ENCODE measurements around the gene AOC2.

The AOC2 gene

GRCh38 chr17:42804918-42805367, 39.4 kb upstream of the AOC2 start:
- H3K9me3 ChIP-seq: no peaks in the 10 kb centered on the region
- TF ChIP-seq CTCF (IDR thresholded peaks at IDR 0.05): no peak
- no peak overlapping the region for H3K27ac ChIP-seq
- no peaks in the 10 kb centered on the region for H3K4me1 ChIP-seq (ENCODE audit: control insufficient read depth in 1 of 2, insufficient read depth in 1 of 2, low read depth in 1 of 2, low read length in 1 of 2)
- H3K27me3 ChIP-seq: peaks cover 15% of the 10 kb centered on the region
- H3K36me3 ChIP-seq: peaks cover 15% of the 10 kb centered on the region
- H3K4me3 ChIP-seq (ENCODE audit: low read depth in 1 of 2, low read length in 1 of 2): no peak overlapping the region

GRCh38 chr17:42806249-42806648, 38.1 kb upstream of the AOC2 start:
- Histone ChIP-seq H3K4me3 (ENCODE audit: low read depth in 1 of 2, low read length in 1 of 2) (no peak overlapping the region), H3K36me3 (peaks cover 28% of the 10 kb centered on the region), H3K27ac (no peak overlapping the region), H3K27me3 (peaks cover 9% of the 10 kb centered on the region), H3K4me1 (ENCODE audit: control insufficient read depth in 1 of 2, insufficient read depth in 1 of 2, low read depth in 1 of 2, low read length in 1 of 2) (no peaks in the 10 kb centered on the region), H3K9me3 (no peaks in the 10 kb centered on the region)
- no peak for TF ChIP-seq CTCF (IDR thresholded peaks at IDR 0.05)

- TF ChIP-seq CTCF (IDR thresholded peaks at IDR 0.05): no peak
- H3K27ac ChIP-seq: no peak overlapping the region
- H3K4me1 ChIP-seq (ENCODE audit: control insufficient read depth in 1 of 2, insufficient read depth in 1 of 2, low read depth in 1 of 2, low read length in 1 of 2): no peaks in the 10 kb centered on the region
- H3K9me3 ChIP-seq: no peaks in the 10 kb centered on the region
- H3K4me3 ChIP-seq (ENCODE audit: low read depth in 1 of 2, low read length in 1 of 2): no peak overlapping the region
- H3K27me3 ChIP-seq: no peaks in the 10 kb centered on the region
- H3K36me3 ChIP-seq: peaks cover 55% of the 10 kb centered on the region
Measured at GRCh38 chr17:42809250-42809649, 35.1 kb upstream of the AOC2 start.

GRCh38 chr17:42814633-42815399, 29.6 kb upstream of the AOC2 start:
- no peaks in the 10 kb centered on the region for H3K9me3 ChIP-seq
- no peak overlapping the region for H3K27ac ChIP-seq
- H3K27me3 ChIP-seq: no peaks in the 10 kb centered on the region
- H3K36me3 ChIP-seq: peaks cover 97% of the 10 kb centered on the region
- H3K4me3 ChIP-seq (ENCODE audit: low read depth in 1 of 2, low read length in 1 of 2): no peak overlapping the region
- H3K4me1 ChIP-seq (ENCODE audit: control insufficient read depth in 1 of 2, insufficient read depth in 1 of 2, low read depth in 1 of 2, low read length in 1 of 2): no peaks in the 10 kb centered on the region
- TF ChIP-seq CTCF (IDR thresholded peaks at IDR 0.05): no peak

- Histone ChIP-seq H3K27me3 (no peaks in the 10 kb centered on the region), H3K27ac (no peak overlapping the region), H3K4me1 (ENCODE audit: control insufficient read depth in 1 of 2, insufficient read depth in 1 of 2, low read depth in 1 of 2, low read length in 1 of 2) (peaks cover 0 to 1% of the 10 kb centered on the region in 2 experiments), H3K36me3 (peaks cover 95% of the 10 kb centered on the region), H3K4me3 (ENCODE audit: low read depth in 1 of 2, low read length in 1 of 2) (no peak overlapping the region), H3K9me3 (no peaks in the 10 kb centered on the region)
- TF ChIP-seq CTCF (IDR thresholded peaks at IDR 0.05): no peak
Measured at GRCh38 chr17:42817866-42818265, 26.5 kb upstream of the AOC2 start.
